PC-3 (cell line): ENCODE results near the gene PRSS48. TPM values are rescaled to one million over a fixed set of nuclear protein-coding genes. Genes with fewer than 3 reads are reported as not detected.

ENCODE experiments used
- ATAC-seq: fragments of 200-7000 bp; cut with Tn5 transposase; 2 replicates; pipeline ENCODE4 v1.9.1; 2020; ENCODE audit warnings: mild to moderate bottlenecking, moderate library complexity
- BruUV-seq: library from RNA; stranded (reverse); fragments of 400-500 nt; replicated peaks from 2 replicates; lab custom pipeline; 2021; lab: Mats Ljungman, UMichigan
- CTCF ChIA-PET: fragments of 300-600 bp; sonication (Branson Sonifier 250); formaldehyde crosslinking; loops from one replicate; lab custom pipeline; 2022; ENCODE audit warnings: antibody characterized with exemption; lab: Charles Lee
- POLR2A ChIA-PET: fragments of 300-600 bp; sonication (Branson Sonifier 250); formaldehyde crosslinking; loops from one replicate; lab custom pipeline; 2022; ENCODE audit warnings: antibody characterized with exemption; ENCODE audit not compliant: unreplicated experiment; lab: Charles Lee
- DNase-seq: peaks from one replicate; pipeline ENCODE4 v3.0.0-alpha.2; 2015
- H2AFZ ChIP-seq: fragments of 300-600 bp; sonication (generic); 2 replicates; pipeline ENCODE4 v1.6.0; 2016; ENCODE audit warnings: antibody characterized with exemption, low read length
- H3F3A ChIP-seq: fragments of 300-600 bp; sonication (generic); one replicate; pipeline ENCODE4 v1.6.0; 2017; ENCODE audit warnings: antibody characterized with exemption, low read length, control low read depth, mild to moderate bottlenecking; ENCODE audit not compliant: unreplicated experiment
- H3K27ac ChIP-seq: fragments of 300-600 bp; sonication (generic); 2 replicates; pipeline ENCODE4 v1.5.1; 2016; ENCODE audit warnings: mild to moderate bottlenecking, low read length
- H3K27me3 ChIP-seq: fragments of 300-600 bp; sonication (generic); 2 replicates; pipeline ENCODE4 v1.6.1; 2016; ENCODE audit warnings: low read length, mixed read lengths
- H3K36me3 ChIP-seq: fragments of 300-600 bp; sonication (generic); 2 replicates; pipeline ENCODE4 v1.6.1; 2016; ENCODE audit warnings: low read depth, mixed run types, low read length, mixed read lengths
- H3K4me1 ChIP-seq: fragments of 300-600 bp; sonication (generic); 2 replicates; pipeline ENCODE4 v1.5.1; 2016; ENCODE audit warnings: low read length; ENCODE audit not compliant: insufficient read depth
- H3K4me2 ChIP-seq: fragments of 300-600 bp; sonication (generic); 2 replicates; pipeline ENCODE4 v1.6.0; 2016; ENCODE audit warnings: low read length
- H3K4me3 ChIP-seq: fragments of 300-600 bp; sonication (generic); 2 replicates; pipeline ENCODE4 v1.5.1; 2016; ENCODE audit warnings: mild to moderate bottlenecking, low read length, mixed read lengths
- H3K79me2 ChIP-seq: fragments of 300-600 bp; sonication (generic); 2 replicates; pipeline ENCODE4 v1.6.1; 2017; ENCODE audit warnings: low read length, mixed read lengths
- H3K9ac ChIP-seq: fragments of 300-600 bp; sonication (generic); 2 replicates; pipeline ENCODE4 v1.6.0; 2016; ENCODE audit warnings: mild to moderate bottlenecking, low read length
- H3K9me2 ChIP-seq: fragments of 300-600 bp; sonication (generic); replicated peaks from 2 replicates; pipeline ENCODE4 v1.6.1; 2016; ENCODE audit warnings: mixed run types, low read length, mixed read lengths
- H3K9me3 ChIP-seq: fragments of 300-600 bp; sonication (generic); 2 replicates; pipeline ENCODE4 v1.6.1; 2016; ENCODE audit warnings: low read length, mixed read lengths
- H4K20me1 ChIP-seq: fragments of 300-600 bp; sonication (generic); 2 replicates; pipeline ENCODE4 v1.6.1; 2016; ENCODE audit warnings: low read length, mixed read lengths
- CTCF ChIP-seq: fragments of 300-600 bp; sonication (generic); conservative IDR thresholded peaks from 2 replicates; pipeline ENCODE4 v1.5.1; 2017; ENCODE audit warnings: antibody characterized with exemption, low read depth, mild to moderate bottlenecking, low read length
- EZH2 ChIP-seq: fragments of 300-600 bp; sonication (generic); IDR thresholded peaks from one replicate; pipeline ENCODE4 v1.6.1; 2017; ENCODE audit warnings: antibody characterized with exemption, mild to moderate bottlenecking, low read length; ENCODE audit not compliant: unreplicated experiment
- EZH2phosphoT487 ChIP-seq: fragments of 300-600 bp; sonication (generic); IDR thresholded peaks from 2 replicates; pipeline ENCODE4 v1.6.1; 2018; ENCODE audit warnings: mild to moderate bottlenecking, antibody characterized with exemption, low read length, borderline replicate concordance
- intact Hi-C: fragments of 100-400 bp; cut with micrococcal nuclease; formaldehyde crosslinking; loops from 2 replicates; pipeline ENCODE4 v1.9.0; 2023
- total RNA-seq: library from RNA; depleted of rRNA; stranded (reverse); fragments of >200 nt; gene quantifications from 2 replicates; pipeline ENCODE4 v1.2.3, GENCODE V29; 2014

Gene PRSS48
- total RNA-seq, 1 experiment from 2014 or later, result not detected

- intact Hi-C loops, result no loop called here
- Histone ChIP-seq H3K36me3 (no peaks in the 10 kb centered on the region), H3K27ac (no peak overlapping the region), H3F3A (no peaks in the 10 kb centered on the region), H3K9me3 (no peaks in the 10 kb centered on the region), H3K9ac (no peak overlapping the region), H3K4me2 (no peak overlapping the region), H3K79me2 (0 out of 2 replicates have a peak, but pooled peaks cover 4% of the 10 kb centered on the region), H4K20me1 (no peaks in the 10 kb centered on the region), H3K27me3 (no peaks in the 10 kb centered on the region), H3K4me3 (no peak overlapping the region), H2AFZ (no peak overlapping the region), H3K9me2 (no peaks in the 10 kb centered on the region), H3K4me1 (no peaks in the 10 kb centered on the region)
- TF ChIP-seq EZH2phosphoT487, result no peak
- no peak for TF ChIP-seq EZH2
- TF ChIP-seq CTCF, result no peak
- BruUV-seq, result no TSS peak
- ChIA-PET CTCF (no interaction called here), POLR2A (no interaction called here)
- ATAC-seq (no peak), DNase-seq (no peak)
Observed at GRCh38 chr4:151246742-151247141, 30.2 kb upstream of the PRSS48 start.

GRCh38 chr4:151247395-151247794, 29.6 kb upstream of the PRSS48 start:
- no peak overlapping the region for H3K4me2 ChIP-seq
- no peaks in the 10 kb centered on the region for H3K9me3 ChIP-seq
- no peak for TF ChIP-seq CTCF
- TF ChIP-seq EZH2phosphoT487, result no peak
- TF ChIP-seq EZH2, result no peak
- ATAC-seq (no peak), DNase-seq (no peak)
- ChIA-PET CTCF (no interaction called here), POLR2A (no interaction called here)
- H3K27me3 ChIP-seq, result no peaks in the 10 kb centered on the region
- H3K79me2 ChIP-seq, result 0 out of 2 replicates have a peak, but pooled peaks cover 4% of the 10 kb centered on the region
- H3K9ac ChIP-seq, result no peak overlapping the region
- H3K27ac ChIP-seq, result no peak overlapping the region
- H3K4me1 ChIP-seq, result no peaks in the 10 kb centered on the region
- H3F3A ChIP-seq, result no peaks in the 10 kb centered on the region
- H2AFZ ChIP-seq, result no peak overlapping the region
- no peaks in the 10 kb centered on the region for H3K9me2 ChIP-seq
- H3K4me3 ChIP-seq, result no peak overlapping the region
- intact Hi-C loops, result no loop called here
- H3K36me3 ChIP-seq, result no peaks in the 10 kb centered on the region
- H4K20me1 ChIP-seq, result no peaks in the 10 kb centered on the region
- BruUV-seq, result no TSS peak

DNA sequence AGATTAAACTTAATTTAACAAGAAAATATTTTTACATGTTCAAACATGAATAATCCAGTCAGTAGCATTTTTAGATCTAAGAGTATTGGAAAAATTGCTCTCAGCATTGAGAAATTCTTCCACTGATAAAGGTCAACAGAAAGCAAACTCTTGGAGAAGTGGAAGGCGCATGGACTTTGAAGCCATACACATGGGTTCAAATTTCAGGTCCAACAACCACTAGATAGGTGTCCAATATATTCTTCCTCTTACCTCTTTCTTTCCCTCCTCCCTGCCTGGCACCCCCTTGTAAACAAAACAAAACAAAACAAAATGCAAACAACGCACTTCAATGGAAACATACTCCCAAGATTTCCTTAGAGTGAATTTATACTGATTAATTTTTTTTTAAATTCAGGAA, 28.4 kb upstream of the PRSS48 start:
- ChIA-PET POLR2A (no interaction called here), CTCF (no interaction called here)
- intact Hi-C loops, result no loop called here
- H4K20me1 ChIP-seq, result no peaks in the 10 kb centered on the region
- TF ChIP-seq EZH2 (no peak), CTCF (no peak), EZH2phosphoT487 (no peak)
- H3K4me2 ChIP-seq, result no peak overlapping the region
- ATAC-seq (no peak), DNase-seq (no peak)
- H3K4me1 ChIP-seq, result no peaks in the 10 kb centered on the region
- H3K4me3 ChIP-seq, result no peak overlapping the region
- no peak overlapping the region for H2AFZ ChIP-seq
- H3K9ac ChIP-seq, result no peak overlapping the region
- no TSS peak for BruUV-seq
- no peaks in the 10 kb centered on the region for H3K36me3 ChIP-seq
- H3K27ac ChIP-seq, result no peak overlapping the region
- H3K27me3 ChIP-seq, result no peaks in the 10 kb centered on the region
- H3K9me2 ChIP-seq, result no peaks in the 10 kb centered on the region
- no peaks in the 10 kb centered on the region for H3K9me3 ChIP-seq
- H3F3A ChIP-seq, result no peaks in the 10 kb centered on the region
- H3K79me2 ChIP-seq, result 0 out of 2 replicates have a peak, but pooled peaks cover 7% of the 10 kb centered on the region
